HepG2 (cell line): ENCODE measurements around the gene RAB14. TPM values are rescaled to one million over a fixed set of nuclear protein-coding genes. Genes with fewer than 3 reads are reported as not detected.
A peak's percentile ranks its signal among the peaks of the same experiment; 100 is the strongest.

ENCODE experiments used
- ARID5B ChIP-seq: IDR thresholded peaks from 2 replicates; pipeline ENCODE4 v1.4.0; 2020; ENCODE audit warnings: mild to moderate bottlenecking, missing genetic modification reagents
- ATF1 ChIP-seq: IDR thresholded peaks from 2 replicates; pipeline ENCODE4 v1.6.1; 2016; ENCODE audit warnings: mild to moderate bottlenecking, control low read depth
- ATF3 ChIP-seq: sonication (generic); formaldehyde crosslinking; IDR thresholded peaks from 2 replicates; pipeline ENCODE4 v1.4.0; 2020; ENCODE audit warnings: missing genetic modification reagents
- BCL3 ChIP-seq: sonication (generic); formaldehyde crosslinking; IDR thresholded peaks from 2 replicates; pipeline ENCODE4 v1.5.1; 2020; ENCODE audit warnings: mild to moderate bottlenecking, missing genetic modification reagents, moderate library complexity
- CBFB ChIP-seq: sonication (generic); formaldehyde crosslinking; IDR thresholded peaks from 2 replicates; pipeline ENCODE4 v1.4.0; 2020; ENCODE audit warnings: missing genetic modification reagents
- CHD4 ChIP-seq: fragments of 200-600 bp; sonication (generic); IDR thresholded peaks from 2 replicates; pipeline ENCODE4 v1.7.0; 2017; ENCODE audit warnings: mild to moderate bottlenecking, low read length, borderline replicate concordance
- ELK4 ChIP-seq: sonication (generic); formaldehyde crosslinking; IDR thresholded peaks from 2 replicates; pipeline ENCODE4 v1.9.0; 2021; ENCODE audit warnings: missing genetic modification reagents, borderline replicate concordance
- FOXA3 ChIP-seq: IDR thresholded peaks from 2 replicates; pipeline ENCODE4 v1.6.1; 2016; ENCODE audit warnings: missing genetic modification reagents, missing compliant biosample characterization
- MEF2D ChIP-seq: sonication (generic); formaldehyde crosslinking; IDR thresholded peaks from 2 replicates; pipeline ENCODE4 v1.5.1; 2020; ENCODE audit warnings: mild to moderate bottlenecking, missing genetic modification reagents
- POLR2A ChIP-seq, 2 experiments: IDR thresholded peaks; 2 replicates each; pipeline ENCODE4 v1.6.1; 2011; ENCODE audit warnings: low read depth in 2 of 2, low read length in 2 of 2, mild to moderate bottlenecking in 1 of 2, moderate library complexity in 1 of 2; ENCODE audit not compliant: insufficient read depth in 1 of 2
- SRF ChIP-seq: IDR thresholded peaks from 2 replicates; pipeline ENCODE4 v1.6.1; 2011; ENCODE audit warnings: mild to moderate bottlenecking, low read depth, low read length, moderate library complexity
- TBX2 ChIP-seq: sonication (generic); formaldehyde crosslinking; IDR thresholded peaks from 2 replicates; pipeline ENCODE4 v1.5.0; 2020; ENCODE audit warnings: missing genetic modification reagents, mild to moderate bottlenecking, borderline replicate concordance
- ZNF143 ChIP-seq: sonication (generic); formaldehyde crosslinking; IDR thresholded peaks from 2 replicates; pipeline ENCODE4 v1.4.0; 2020; ENCODE audit warnings: missing genetic modification reagents
- ZNF558 ChIP-seq: sonication (generic); formaldehyde crosslinking; IDR thresholded peaks from 2 replicates; pipeline ENCODE4 v1.9.0; 2022; ENCODE audit warnings: mild to moderate bottlenecking, missing genetic modification reagents, borderline replicate concordance
- ZNF629 ChIP-seq: sonication (generic); formaldehyde crosslinking; conservative IDR thresholded peaks from 2 replicates; pipeline ENCODE4 v1.5.0; 2020; ENCODE audit warnings: missing genetic modification reagents
- ZNF770 ChIP-seq: sonication (generic); formaldehyde crosslinking; IDR thresholded peaks from 2 replicates; pipeline ENCODE4 v1.5.0; 2020; ENCODE audit warnings: mild to moderate bottlenecking, missing genetic modification reagents
- ZNF782 ChIP-seq: sonication (generic); formaldehyde crosslinking; IDR thresholded peaks from 2 replicates; pipeline ENCODE4 v1.4.0; 2020; ENCODE audit warnings: missing genetic modification reagents, mild to moderate bottlenecking, borderline replicate concordance
- ZNF788 ChIP-seq: sonication (generic); formaldehyde crosslinking; IDR thresholded peaks from 2 replicates; pipeline ENCODE4 v1.5.0; 2020; ENCODE audit warnings: mild to moderate bottlenecking, missing genetic modification reagents, borderline replicate concordance
- polyA plus RNA-seq, 8 experiments: library from polyadenylated mRNA; depleted of rRNA in 3 of 8; stranded (reverse) in 7 of 8; unstranded in 1 of 8; fragments of >200 nt; fragmentation: Illumina TruSeq in 4 of 8; extraction: Trizol in 4 of 8; gene quantifications; 2 replicates each; pipeline versions ENCODE4 v1.2.1 to v1.2.3, GENCODE V29; 2011 to 2016; ENCODE audit warnings: low read depth in 4 of 8, missing spikeins in 1 of 8, mixed read lengths in 1 of 8; ENCODE audit not compliant: insufficient read depth in 1 of 8
- total RNA-seq, 5 experiments: library from RNA; depleted of rRNA; stranded (reverse); fragments of >200 nt; fragmentation: Illumina TruSeq; extraction: Trizol; gene quantifications; 2 replicates each; pipeline ENCODE4 v1.2.3, GENCODE V29; 2016; ENCODE audit warnings: low read depth in 1 of 5

RAB14 gene
- total and polyA plus RNA-seq, 2 of the 13 experiments (the other 11 are each of a cell fraction or from before 2014, with no cell fraction given): 17.4 to 19.3 TPM

- TF ChIP-seq ZNF629 (CRISPR knock-in tag) (peak; percentile 90), ZNF558 (CRISPR knock-in tag) (0 out of 2 replicates have a peak, but pooled peaks have one; percentile 33), CHD4 (peak; percentile 49; the same call in 1 of the 2 replicates), TBX2 (CRISPR knock-in tag) (peak; percentile 59; the same call in 1 of the 2 replicates), SRF (no peak), ATF1 (CRISPR knock-in tag) (no peak), POLR2A (IDR thresholded peaks at IDR 0.05; ENCODE audit: insufficient read depth in 1 of 2, low read depth in 2 of 2, low read length in 2 of 2) (peak; percentile 73 to 81), MEF2D (CRISPR knock-in tag) (peak; percentile 83; the same call in 1 of the 2 replicates), ZNF143 (CRISPR knock-in tag) (peak; percentile 32; the same call in 1 of the 2 replicates), CBFB (CRISPR knock-in tag) (peak; percentile 84), FOXA3 (CRISPR knock-in tag) (peak; percentile 61; the same call in 1 of the 2 replicates), ELK4 (CRISPR knock-in tag) (no peak), BCL3 (CRISPR knock-in tag) (0 out of 2 replicates have a peak, but pooled peaks have one; percentile 24), ARID5B (CRISPR knock-in tag) (peak; percentile 83), ATF3 (CRISPR knock-in tag) (0 out of 2 replicates have a peak, but pooled peaks have one; percentile 35), ZNF788 (peak; percentile 46; the same call in 1 of the 2 replicates), ZNF782 (no peak), ZNF770 (CRISPR knock-in tag) (no peak)
Observed at GRCh38 chr9:121201738-121202533, at the start of gene RAB14 (continued).
